Astrocyte of the spinal cord (primary cell): ENCODE measurements around the gene ANKRD23.

Source experiments
- DNase-seq: peaks from one replicate; pipeline ENCODE4 v3.0.0; 2011; ENCODE audit warnings: low read depth, low spot score
- H3K4me3 ChIP-seq: 2 replicates; pipeline ENCODE4 v1.5.1; 2011; ENCODE audit warnings: low read depth, mild to moderate bottlenecking, low read length, moderate library complexity
- CTCF ChIP-seq: IDR thresholded peaks from 2 replicates; pipeline ENCODE4 v1.5.1; 2012; ENCODE audit warnings: low read depth, mild to moderate bottlenecking, low read length, inconsistent platforms
- in situ Hi-C: cut with HindIII; loops from 2 replicates; pipeline ENCODE4 v1.10.0; 2017; ENCODE audit warnings: low sequenced_read_pairs

ANKRD23 gene

DNA sequence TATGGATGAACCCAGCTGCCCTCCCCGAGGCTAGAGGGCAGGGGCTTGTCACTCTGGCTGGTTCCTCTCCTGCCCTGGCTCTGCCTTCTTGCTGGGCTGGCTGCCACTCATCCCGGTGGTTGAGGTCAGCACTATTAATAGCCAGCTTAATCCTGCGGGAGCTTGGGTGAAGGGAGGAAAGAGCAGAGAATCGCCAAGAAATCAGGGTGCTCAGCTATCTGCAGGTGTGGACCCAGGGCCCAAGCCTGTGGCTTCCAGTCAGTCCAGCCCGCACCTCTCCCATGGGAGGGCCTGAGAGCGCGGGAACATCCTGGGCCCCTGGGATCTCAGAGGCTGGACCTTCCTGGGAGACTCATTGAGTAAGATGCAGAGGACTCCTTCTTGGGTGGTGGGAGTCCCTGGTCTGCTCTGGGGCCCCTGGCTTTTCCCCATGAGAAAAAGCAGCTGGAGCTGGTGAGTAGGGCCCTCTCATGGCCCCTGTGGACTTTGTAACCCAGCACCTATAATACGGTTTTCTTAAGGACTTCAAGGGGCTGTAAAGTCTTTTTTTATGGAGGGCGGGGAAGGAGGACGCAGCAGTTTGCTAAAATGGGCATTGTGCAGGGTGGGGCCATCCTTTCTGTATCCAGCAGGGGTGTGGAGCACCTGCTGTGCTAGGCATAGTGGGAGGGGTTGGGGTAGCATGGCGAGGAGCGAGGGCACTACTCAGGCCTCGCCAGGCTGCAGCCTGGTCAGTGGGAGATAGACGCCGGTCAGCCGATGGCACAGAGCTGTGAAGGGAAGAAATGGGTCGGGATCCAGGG is 55.2 kb downstream of the ANKRD23 start:
- in situ Hi-C loops = no loop called here
- TF ChIP-seq CTCF = no peak
- H3K4me3 ChIP-seq = no peak overlapping the region
- DNase-seq = no peak
